Duodenal mucosa (tissue), 2 donors: ENCODE results near the gene ACSS1.

Source experiments
- H3K27ac ChIP-seq: one replicate; pipeline ENCODE4 v1.7.0; 2013; ENCODE audit warnings: low read depth, low read length
- H3K27me3 ChIP-seq, 2 donors: one replicate each; pipeline ENCODE4 v1.7.0; 2013; ENCODE audit warnings: low read length in 2 of 2, control low read depth in 1 of 2; ENCODE audit not compliant: insufficient read depth in 2 of 2, control insufficient read depth in 1 of 2
- H3K36me3 ChIP-seq, 2 donors: one replicate each; pipeline ENCODE4 v1.7.0; 2013; ENCODE audit warnings: low read length in 2 of 2, control low read depth in 1 of 2; ENCODE audit not compliant: insufficient read depth in 2 of 2, control insufficient read depth in 1 of 2
- H3K4me1 ChIP-seq, 2 donors: one replicate each; pipeline ENCODE4 v1.7.0; 2013; ENCODE audit warnings: low read length in 2 of 2, control low read depth in 1 of 2; ENCODE audit not compliant: insufficient read depth in 2 of 2, control insufficient read depth in 1 of 2
- H3K4me3 ChIP-seq, 2 donors: one replicate each; pipeline ENCODE4 v1.7.0; 2013; ENCODE audit warnings: low read length in 2 of 2, low read depth in 1 of 2
- H3K9ac ChIP-seq, 2 donors: one replicate each; pipeline ENCODE4 v1.7.0; 2013; ENCODE audit warnings: low read length in 2 of 2, low read depth in 1 of 2
- H3K9me3 ChIP-seq, 2 donors: one replicate each; pipeline ENCODE4 v1.7.0; 2013; ENCODE audit warnings: low read length in 2 of 2, control low read depth in 1 of 2; ENCODE audit not compliant: control insufficient read depth in 1 of 2

ACSS1 gene

GRCh38 chr20:25040438-25040831 is 17.5 kb downstream of the ACSS1 start:
- Histone ChIP-seq H3K9ac (peak overlapping the region in 1 of 2 donors; percentile 9), H3K4me1 (peaks cover 77 to 86% of the 10 kb centered on the region in 2 donors), H3K9me3 (no peaks in the 10 kb centered on the region), H3K4me3 (no peak overlapping the region), H3K27me3 (no peaks in the 10 kb centered on the region), H3K27ac (peak overlapping the region; percentile 17), H3K36me3 (peaks cover 0 to 4% of the 10 kb centered on the region in 2 donors)

DNA sequence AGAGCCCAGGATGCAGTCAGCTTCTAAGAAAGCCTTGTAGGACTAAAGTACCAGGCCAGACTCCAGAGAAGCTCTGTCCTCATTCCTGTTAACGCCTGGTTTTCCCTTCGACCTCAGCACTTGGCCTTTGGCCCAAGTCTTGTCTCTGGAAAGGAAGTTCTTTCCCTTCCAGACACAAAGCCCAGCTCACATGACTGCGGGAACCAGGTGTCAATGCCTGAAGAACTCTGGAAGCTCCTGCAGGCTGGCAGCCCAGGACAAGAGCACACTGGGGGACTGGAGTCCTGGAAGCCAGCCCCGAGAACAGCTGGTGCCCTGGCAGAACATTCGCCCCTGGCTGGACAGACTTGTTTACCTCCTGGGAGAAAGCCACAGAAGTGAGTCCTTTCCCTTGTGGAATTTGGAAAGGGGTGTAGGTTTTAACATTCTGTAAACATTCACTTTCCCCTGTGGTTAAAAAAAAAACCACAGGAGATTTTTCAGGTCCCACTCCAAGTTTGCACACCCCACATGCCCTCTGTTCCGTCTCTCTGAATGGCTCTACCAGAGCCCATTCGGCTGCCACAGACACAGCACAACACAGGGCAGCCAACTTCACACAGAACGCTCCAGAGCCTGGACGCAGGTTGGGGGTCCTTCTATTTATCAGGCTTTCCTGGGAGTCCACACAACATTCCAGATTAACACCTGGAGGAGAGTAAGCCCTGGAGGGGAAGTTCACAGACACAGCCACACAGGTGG is 18.1 kb downstream of the ACSS1 start:
- peak overlapping the region; percentile 17 for H3K27ac ChIP-seq
- peak overlapping the region; percentile 9 to 19 for H3K9ac ChIP-seq
- no peaks in the 10 kb centered on the region for H3K36me3 ChIP-seq
- H3K9me3 ChIP-seq: no peaks in the 10 kb centered on the region
- no peak overlapping the region for H3K4me3 ChIP-seq
- peaks cover 71 to 81% of the 10 kb centered on the region in 2 donors for H3K4me1 ChIP-seq
- H3K27me3 ChIP-seq: no peaks in the 10 kb centered on the region

- H3K9ac ChIP-seq: peak overlapping the region in 1 of 2 donors; percentile 5
Measured at GRCh38 chr20:25038591-25039015, 19.3 kb downstream of the ACSS1 start.

DNA sequence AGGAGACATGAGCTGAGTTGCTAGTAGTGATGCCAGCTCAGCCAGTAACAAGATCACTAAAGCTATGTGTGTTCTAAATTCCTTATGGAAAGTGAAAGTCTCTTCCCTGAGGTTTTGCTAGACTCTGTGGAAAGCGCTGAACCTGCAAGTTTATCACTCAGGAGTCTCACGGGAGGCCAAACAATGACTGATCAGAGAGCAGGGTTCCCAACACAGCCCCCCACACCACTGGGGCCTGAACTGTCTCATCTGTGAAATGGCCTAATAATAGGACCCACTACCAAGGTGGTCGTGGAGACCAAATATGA is 19.9 kb downstream of the ACSS1 start:
- no peak overlapping the region for H3K4me3 ChIP-seq
- H3K4me1 ChIP-seq: peaks cover 77 to 86% of the 10 kb centered on the region in 2 donors

More at GRCh38 chr20:25038591-25039015, 19.3 kb downstream of the ACSS1 start:
- H3K27ac ChIP-seq: no peak overlapping the region
- H3K4me1 ChIP-seq: peaks cover 76 to 86% of the 10 kb centered on the region in 2 donors
- H3K36me3 ChIP-seq: no peaks in the 10 kb centered on the region
- H3K9me3 ChIP-seq: no peaks in the 10 kb centered on the region
- no peak overlapping the region for H3K4me3 ChIP-seq
- H3K27me3 ChIP-seq: no peaks in the 10 kb centered on the region

GRCh38 chr20:25037288-25038102 is 20.4 kb downstream of the ACSS1 start:
- no peaks in the 10 kb centered on the region for H3K36me3 ChIP-seq

More for the DNA sequence above, 19.9 kb downstream of the ACSS1 start:
- no peaks in the 10 kb centered on the region for H3K27me3 ChIP-seq
- H3K27ac ChIP-seq: peak overlapping the region; percentile 24
- H3K9me3 ChIP-seq: no peaks in the 10 kb centered on the region
- H3K9ac ChIP-seq: peak overlapping the region in 1 of 2 donors; percentile 5
- H3K36me3 ChIP-seq: no peaks in the 10 kb centered on the region

DNA sequence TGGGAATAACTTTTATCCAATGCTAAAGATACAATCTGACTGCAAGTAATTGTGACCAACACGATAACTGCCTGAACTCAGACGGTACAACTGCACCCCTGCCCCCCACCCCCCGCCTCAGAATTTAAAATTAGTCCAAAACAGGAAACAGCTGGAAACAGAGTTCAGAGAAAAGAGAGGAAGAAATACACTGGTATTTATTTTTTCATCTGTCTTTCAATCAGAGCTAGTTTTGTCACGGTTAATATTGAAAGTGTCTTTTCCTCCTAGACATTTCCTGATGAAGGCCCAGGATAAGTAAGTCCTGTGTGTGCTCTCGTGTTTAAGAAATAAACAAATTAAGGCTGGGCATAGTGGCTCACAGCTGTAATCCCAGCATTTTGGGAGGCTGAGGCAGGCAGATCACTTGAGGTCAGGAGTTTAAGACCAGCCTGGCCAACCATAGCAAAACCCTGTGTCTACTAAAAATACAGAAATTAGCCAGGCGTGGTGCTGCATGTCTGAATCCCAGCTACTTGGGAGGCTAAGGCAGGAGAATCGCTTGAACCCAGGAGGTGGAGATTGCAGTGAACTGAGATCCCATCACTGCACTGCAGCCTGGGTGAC is 21.5 kb downstream of the ACSS1 start:
- Histone ChIP-seq H3K27me3 (no peaks in the 10 kb centered on the region), H3K4me1 (peaks cover 76 to 83% of the 10 kb centered on the region in 2 donors), H3K9me3 (no peaks in the 10 kb centered on the region), H3K9ac (no peak overlapping the region), H3K36me3 (peaks cover 0 to 2% of the 10 kb centered on the region in 2 donors), H3K27ac (no peak overlapping the region), H3K4me3 (no peak overlapping the region)

More at GRCh38 chr20:25037288-25038102, 20.4 kb downstream of the ACSS1 start:
- Histone ChIP-seq H3K27ac (peak overlapping the region; percentile 24), H3K4me3 (no peak overlapping the region), H3K9me3 (no peaks in the 10 kb centered on the region), H3K27me3 (no peaks in the 10 kb centered on the region), H3K9ac (no peak overlapping the region), H3K4me1 (peaks cover 77 to 86% of the 10 kb centered on the region in 2 donors)

- Histone ChIP-seq H3K27me3 (no peaks in the 10 kb centered on the region), H3K27ac (no peak overlapping the region), H3K9ac (no peak overlapping the region), H3K4me3 (no peak overlapping the region), H3K9me3 (no peaks in the 10 kb centered on the region), H3K36me3 (peaks cover 0 to 2% of the 10 kb centered on the region in 2 donors), H3K4me1 (peaks cover 72 to 79% of the 10 kb centered on the region in 2 donors)
Measured at GRCh38 chr20:25035921-25036320, 22.0 kb downstream of the ACSS1 start.

DNA sequence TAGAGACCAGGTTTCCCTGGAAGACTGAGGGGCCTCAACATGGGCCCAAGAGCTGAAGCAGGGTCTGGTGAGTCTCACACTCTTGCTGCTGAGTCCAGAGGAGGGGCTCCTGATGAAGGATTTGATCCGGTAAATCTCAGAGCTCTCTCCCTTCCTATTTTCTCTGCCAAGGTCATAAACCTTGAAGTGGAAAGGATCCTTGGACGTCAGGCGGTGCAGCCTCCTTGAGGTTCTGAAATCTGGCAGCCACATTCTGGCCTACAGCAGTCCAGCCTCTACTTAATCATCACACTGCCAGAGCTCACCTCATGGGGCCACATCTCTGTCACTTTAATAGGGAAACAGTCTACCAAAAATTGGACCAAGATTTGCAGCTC is 24.0 kb downstream of the ACSS1 start:
- Histone ChIP-seq H3K4me1 (peaks cover 55 to 60% of the 10 kb centered on the region in 2 donors), H3K9me3 (no peaks in the 10 kb centered on the region), H3K27ac (no peak overlapping the region), H3K36me3 (peaks cover 13 to 14% of the 10 kb centered on the region in 2 donors), H3K9ac (no peak overlapping the region), H3K27me3 (no peaks in the 10 kb centered on the region), H3K4me3 (no peak overlapping the region)

DNA sequence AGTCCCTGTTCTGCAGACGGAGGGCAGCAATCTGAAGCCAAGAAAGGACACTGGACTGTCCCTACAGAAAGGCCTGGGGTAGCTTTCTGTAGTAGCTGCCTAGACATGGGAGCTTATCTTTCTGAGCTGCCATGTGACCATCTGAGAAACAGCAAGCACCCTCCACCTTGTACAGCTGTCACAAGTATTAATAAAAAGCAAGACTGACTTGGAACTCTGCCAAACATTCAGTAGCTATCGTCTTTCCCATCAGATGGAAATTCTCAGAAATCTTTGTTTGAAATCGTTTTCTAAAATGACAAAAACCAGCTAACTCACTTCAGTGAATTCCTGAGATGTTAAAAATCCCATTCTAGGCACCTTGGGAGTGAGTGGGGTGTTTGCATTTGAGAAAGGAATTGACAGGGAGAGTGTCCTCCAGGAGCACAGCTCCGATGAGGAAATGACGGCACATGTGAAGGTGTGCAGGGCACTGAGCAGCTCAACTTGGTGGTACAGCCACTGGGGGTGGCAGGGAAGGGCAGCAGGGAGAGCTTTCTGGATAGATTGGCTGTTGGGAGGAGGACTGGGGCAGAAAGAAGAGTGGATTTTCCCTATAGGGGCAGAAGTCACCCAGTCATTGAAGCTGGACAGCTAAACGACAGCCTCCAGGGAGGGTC is 24.5 kb downstream of the ACSS1 start:
- Histone ChIP-seq H3K9ac (peak overlapping the region in 1 of 2 donors; percentile 33), H3K27me3 (no peaks in the 10 kb centered on the region), H3K4me1 (peaks cover 50 to 55% of the 10 kb centered on the region in 2 donors), H3K27ac (no peak overlapping the region), H3K4me3 (peak overlapping the region in 1 of 2 donors; percentile 0), H3K9me3 (no peaks in the 10 kb centered on the region), H3K36me3 (peaks cover 13 to 14% of the 10 kb centered on the region in 2 donors)
